ENCODE measurements around the gene MRPL42. TPM values are rescaled to one million over a fixed set of nuclear protein-coding genes. Genes with fewer than 3 reads are reported as not detected.
"Not testable (repeated sequence)": the region's sequence is repeated elsewhere in the genome, so short reads cannot be mapped to it uniquely, and the experiment has no call there.

MRPL42 gene
- total RNA-seq, 4 donors from 2014 or later, result 21.6 to 44.2 (median 34.8) TPM

- H3K9me3 ChIP-seq, result no peaks in the 10 kb centered on the region
- H3K4me3 ChIP-seq, result no peak overlapping the region
- H3K4me1 ChIP-seq, result no peaks in the 10 kb centered on the region
- H3K27me3 ChIP-seq, result no peaks in the 10 kb centered on the region
- H3K36me3 ChIP-seq, result peaks cover 47 to 94% (median 81%) of the 10 kb centered on the region in 4 donors
- no peak for DNase-seq (ENCODE audit: extremely low spot score)
- TF ChIP-seq POLR2AphosphoS5 (IDR thresholded peaks at IDR 0.05) (no peak), EP300 (IDR thresholded peaks at IDR 0.05) (no peak), POLR2A (IDR thresholded peaks at IDR 0.05; ENCODE audit: low read depth) (no peak)
- TF ChIP-seq, protein P1, sequence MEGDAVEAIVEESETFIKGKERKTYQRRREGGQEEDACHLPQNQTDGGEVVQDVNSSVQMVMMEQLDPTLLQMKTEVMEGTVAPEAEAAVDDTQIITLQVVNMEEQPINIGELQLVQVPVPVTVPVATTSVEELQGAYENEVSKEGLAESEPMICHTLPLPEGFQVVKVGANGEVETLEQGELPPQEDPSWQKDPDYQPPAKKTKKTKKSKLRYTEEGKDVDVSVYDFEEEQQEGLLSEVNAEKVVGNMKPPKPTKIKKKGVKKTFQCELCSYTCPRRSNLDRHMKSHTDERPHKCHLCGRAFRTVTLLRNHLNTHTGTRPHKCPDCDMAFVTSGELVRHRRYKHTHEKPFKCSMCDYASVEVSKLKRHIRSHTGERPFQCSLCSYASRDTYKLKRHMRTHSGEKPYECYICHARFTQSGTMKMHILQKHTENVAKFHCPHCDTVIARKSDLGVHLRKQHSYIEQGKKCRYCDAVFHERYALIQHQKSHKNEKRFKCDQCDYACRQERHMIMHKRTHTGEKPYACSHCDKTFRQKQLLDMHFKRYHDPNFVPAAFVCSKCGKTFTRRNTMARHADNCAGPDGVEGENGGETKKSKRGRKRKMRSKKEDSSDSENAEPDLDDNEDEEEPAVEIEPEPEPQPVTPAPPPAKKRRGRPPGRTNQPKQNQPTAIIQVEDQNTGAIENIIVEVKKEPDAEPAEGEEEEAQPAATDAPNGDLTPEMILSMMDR (IDR thresholded peaks at IDR 0.05), result no peak
- 82% methylated on average over 8 of the region's 8 CpGs for WGBS
- intact Hi-C loops (cut with DNase I), result no loop called here
- H3K27ac ChIP-seq (replicated peaks in 1 of 4), result no peak overlapping the region
Observed at GRCh38 chr12:93484315-93484981, 17.1 kb downstream of the MRPL42 start.

DNA sequence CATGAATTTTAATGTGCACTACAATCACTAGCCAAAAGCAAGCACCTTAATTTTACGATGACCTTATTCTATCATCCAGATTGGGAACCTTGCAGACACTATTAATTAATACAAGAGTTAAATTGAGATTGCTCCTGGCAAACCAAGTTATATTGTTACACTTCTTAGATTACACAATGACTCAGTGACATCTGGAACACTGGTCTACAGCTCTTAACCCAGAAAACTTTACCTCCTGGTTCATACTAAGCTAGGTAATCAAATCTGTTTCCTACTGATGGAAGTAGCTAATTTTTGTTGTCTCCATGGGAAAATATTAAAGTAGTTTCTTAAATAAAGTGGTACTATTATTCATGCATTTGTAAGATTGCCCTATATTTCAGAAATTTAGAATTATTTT, 25.5 kb downstream of the MRPL42 start:
- DNase-seq (ENCODE audit: extremely low spot score); H3K4me1 ChIP-seq; intact Hi-C loops (cut with DNase I); H3K27me3 ChIP-seq; H3K27ac ChIP-seq (replicated peaks in 1 of 4); H3K9me3 ChIP-seq; H3K4me3 ChIP-seq: not testable (repeated sequence)
- peaks cover 15 to 62% (median 36%) of the 10 kb centered on the region in 4 donors for H3K36me3 ChIP-seq
- WGBS, result no CpG with 5 or more reads among the region's 1 CpG

DNA sequence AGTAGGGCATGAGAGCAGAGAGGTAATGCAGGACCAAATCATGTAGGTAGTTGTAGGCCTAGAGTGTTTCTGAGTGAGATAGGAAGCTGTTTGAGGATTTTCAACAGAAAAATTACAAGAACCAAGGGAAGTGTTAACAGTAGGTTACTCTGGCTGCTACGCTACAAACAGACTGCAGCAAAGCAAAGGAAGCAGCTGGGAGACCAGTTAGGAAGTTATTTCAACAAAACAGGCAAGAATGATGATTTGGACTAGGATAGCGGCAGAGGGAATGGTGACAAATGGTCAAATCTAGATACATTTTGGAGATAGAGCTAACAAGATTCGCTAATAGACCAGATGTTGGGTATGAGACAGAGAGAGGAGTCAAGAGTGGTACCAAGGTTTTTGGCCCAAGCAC, 26.8 kb downstream of the MRPL42 start:
- intact Hi-C loops (cut with DNase I), result no loop called here
- Histone ChIP-seq H3K27ac (replicated peaks in 1 of 4) (no peak overlapping the region), H3K36me3 (peaks cover 4 to 49% (median 23%) of the 10 kb centered on the region in 4 donors)

GRCh38 chr12:93497456-93497855, 30.1 kb downstream of the MRPL42 start:
- Histone ChIP-seq H3K36me3 (peaks cover 0 to 35% (median 12%) of the 10 kb centered on the region in 4 donors), H3K4me1 (no peaks in the 10 kb centered on the region), H3K27me3 (no peaks in the 10 kb centered on the region), H3K27ac (replicated peaks in 1 of 4) (no peak overlapping the region), H3K9me3 (no peaks in the 10 kb centered on the region), H3K4me3 (no peak overlapping the region)
- TF ChIP-seq POLR2AphosphoS5 (IDR thresholded peaks at IDR 0.05) (no peak), POLR2A (IDR thresholded peaks at IDR 0.05; ENCODE audit: low read depth) (no peak), EP300 (IDR thresholded peaks at IDR 0.05) (no peak)
- TF ChIP-seq, protein P1 (IDR thresholded peaks at IDR 0.05), result no peak
- DNase-seq (ENCODE audit: extremely low spot score), result no peak
- WGBS, result 96% methylated on average over 1 of the region's 1 CpG
- intact Hi-C loops (cut with DNase I), result no loop called here

More for the DNA sequence above, 26.8 kb downstream of the MRPL42 start:
- no peaks in the 10 kb centered on the region for H3K27me3 ChIP-seq
- H3K4me3 ChIP-seq, result no peak overlapping the region
- no peak for DNase-seq (ENCODE audit: extremely low spot score)
- H3K9me3 ChIP-seq, result no peaks in the 10 kb centered on the region
- no peaks in the 10 kb centered on the region for H3K4me1 ChIP-seq
- TF ChIP-seq POLR2A (IDR thresholded peaks at IDR 0.05; ENCODE audit: low read depth), result no peak
- WGBS, result 93% methylated on average over 3 of the region's 3 CpGs

DNA sequence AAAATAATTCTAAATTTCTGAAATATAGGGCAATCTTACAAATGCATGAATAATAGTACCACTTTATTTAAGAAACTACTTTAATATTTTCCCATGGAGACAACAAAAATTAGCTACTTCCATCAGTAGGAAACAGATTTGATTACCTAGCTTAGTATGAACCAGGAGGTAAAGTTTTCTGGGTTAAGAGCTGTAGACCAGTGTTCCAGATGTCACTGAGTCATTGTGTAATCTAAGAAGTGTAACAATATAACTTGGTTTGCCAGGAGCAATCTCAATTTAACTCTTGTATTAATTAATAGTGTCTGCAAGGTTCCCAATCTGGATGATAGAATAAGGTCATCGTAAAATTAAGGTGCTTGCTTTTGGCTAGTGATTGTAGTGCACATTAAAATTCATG, 31.5 kb downstream of the MRPL42 start:
- not testable (repeated sequence) for H3K4me1 ChIP-seq; DNase-seq (ENCODE audit: extremely low spot score)
- WGBS, result no CpG with 5 or more reads among the region's 1 CpG

GRCh38 chr12:93500201-93500600, 32.9 kb downstream of the MRPL42 start:
- no peaks in the 10 kb centered on the region for H3K27me3 ChIP-seq
- WGBS, result 87% methylated on average over 1 of the region's 1 CpG
- no peak overlapping the region for H3K27ac ChIP-seq (replicated peaks in 1 of 4)
- intact Hi-C loops (cut with DNase I), result loop anchor here (5.0 to 10.0 kb wide), 4 partner anchors 65 to 477 kb away; partner anchors contain the start of gene CRADD
- H3K36me3 ChIP-seq, result peaks cover 0 to 35% (median 14%) of the 10 kb centered on the region in 4 donors
- H3K9me3 ChIP-seq, result no peaks in the 10 kb centered on the region
- TF ChIP-seq POLR2AphosphoS5 (IDR thresholded peaks at IDR 0.05) (no peak), EP300 (IDR thresholded peaks at IDR 0.05) (no peak), POLR2A (IDR thresholded peaks at IDR 0.05; ENCODE audit: low read depth) (no peak)
- TF ChIP-seq, protein P1 (IDR thresholded peaks at IDR 0.05), result no peak
- no peak overlapping the region for H3K4me3 ChIP-seq
- H3K4me1 ChIP-seq, result no peaks in the 10 kb centered on the region
- no peak for DNase-seq (ENCODE audit: extremely low spot score)

More for the DNA sequence above, 31.5 kb downstream of the MRPL42 start:
- H3K27me3 ChIP-seq; intact Hi-C loops (cut with DNase I); H3K9me3 ChIP-seq; H3K4me3 ChIP-seq; H3K27ac ChIP-seq (replicated peaks in 1 of 4): not testable (repeated sequence)
- H3K36me3 ChIP-seq, result peaks cover 0 to 35% (median 12%) of the 10 kb centered on the region in 4 donors

Measured in esophagus muscularis mucosa (tissue), 4 donors.